ENCODE measurements around the gene RGL2. TPM values are rescaled to one million over a fixed set of nuclear protein-coding genes. Genes with fewer than 3 reads are reported as not detected.

RGL2 gene
- total and polyA plus RNA-seq, 10 of the 15 experiments (the other 5 are each of a cell fraction or from before 2014, with no cell fraction given) = 0.84 to 21.2 (median 6.8) TPM

DNA sequence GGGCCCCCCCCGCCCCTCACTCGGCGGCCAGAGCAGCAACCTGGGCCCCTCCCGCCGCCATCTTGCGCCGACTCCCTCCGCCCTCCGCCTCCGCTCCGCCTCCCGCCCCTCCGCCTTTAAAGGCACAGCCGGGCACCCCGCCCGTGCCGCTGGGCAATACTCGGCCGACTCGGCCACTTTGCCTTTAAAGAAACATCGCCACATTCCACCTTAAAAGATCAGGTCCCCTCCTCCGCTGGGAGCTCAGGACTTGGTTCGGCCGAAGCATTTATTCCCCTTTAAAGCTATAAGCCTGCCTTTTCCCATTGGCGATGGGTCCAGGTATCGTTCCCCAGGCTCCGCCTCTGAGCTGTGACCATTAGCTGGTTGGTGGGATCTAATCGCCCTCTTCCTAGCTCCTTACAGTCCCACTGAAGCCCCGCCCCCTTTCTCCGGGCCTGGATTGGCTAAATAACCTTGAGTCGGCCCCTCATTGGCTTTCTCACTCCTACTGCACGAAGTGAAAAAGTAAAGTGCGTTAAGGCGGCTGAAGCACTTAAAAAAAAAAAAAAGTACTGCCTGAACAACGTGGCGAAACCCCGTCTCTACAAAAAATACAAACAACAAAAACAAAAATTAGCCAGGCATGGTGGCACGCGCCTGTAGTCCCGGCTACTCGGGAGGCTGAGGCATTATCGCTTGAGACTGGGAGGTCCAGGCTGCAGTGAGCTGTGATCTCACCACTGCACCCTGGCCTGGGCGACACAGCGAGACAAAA, 19.1 kb upstream of the RGL2 start, which contains the start of gene ZBTB22 (continued):
- TF ChIP-seq, protein P1, sequence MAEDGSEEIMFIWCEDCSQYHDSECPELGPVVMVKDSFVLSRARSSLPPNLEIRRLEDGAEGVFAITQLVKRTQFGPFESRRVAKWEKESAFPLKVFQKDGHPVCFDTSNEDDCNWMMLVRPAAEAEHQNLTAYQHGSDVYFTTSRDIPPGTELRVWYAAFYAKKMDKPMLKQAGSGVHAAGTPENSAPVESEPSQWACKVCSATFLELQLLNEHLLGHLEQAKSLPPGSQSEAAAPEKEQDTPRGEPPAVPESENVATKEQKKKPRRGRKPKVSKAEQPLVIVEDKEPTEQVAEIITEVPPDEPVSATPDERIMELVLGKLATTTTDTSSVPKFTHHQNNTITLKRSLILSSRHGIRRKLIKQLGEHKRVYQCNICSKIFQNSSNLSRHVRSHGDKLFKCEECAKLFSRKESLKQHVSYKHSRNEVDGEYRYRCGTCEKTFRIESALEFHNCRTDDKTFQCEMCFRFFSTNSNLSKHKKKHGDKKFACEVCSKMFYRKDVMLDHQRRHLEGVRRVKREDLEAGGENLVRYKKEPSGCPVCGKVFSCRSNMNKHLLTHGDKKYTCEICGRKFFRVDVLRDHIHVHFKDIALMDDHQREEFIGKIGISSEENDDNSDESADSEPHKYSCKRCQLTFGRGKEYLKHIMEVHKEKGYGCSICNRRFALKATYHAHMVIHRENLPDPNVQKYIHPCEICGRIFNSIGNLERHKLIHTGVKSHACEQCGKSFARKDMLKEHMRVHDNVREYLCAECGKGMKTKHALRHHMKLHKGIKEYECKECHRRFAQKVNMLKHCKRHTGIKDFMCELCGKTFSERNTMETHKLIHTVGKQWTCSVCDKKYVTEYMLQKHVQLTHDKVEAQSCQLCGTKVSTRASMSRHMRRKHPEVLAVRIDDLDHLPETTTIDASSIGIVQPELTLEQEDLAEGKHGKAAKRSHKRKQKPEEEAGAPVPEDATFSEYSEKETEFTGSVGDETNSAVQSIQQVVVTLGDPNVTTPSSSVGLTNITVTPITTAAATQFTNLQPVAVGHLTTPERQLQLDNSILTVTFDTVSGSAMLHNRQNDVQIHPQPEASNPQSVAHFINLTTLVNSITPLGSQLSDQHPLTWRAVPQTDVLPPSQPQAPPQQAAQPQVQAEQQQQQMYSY (CRISPR knock-in tag; IDR thresholded peaks at IDR 0.05) = no peak
- peak; percentile 42; the same call in 1 of the 2 replicates for TF ChIP-seq HCFC1 (IDR thresholded peaks at IDR 0.05; ENCODE audit: low read length)
- TF ChIP-seq NBN (IDR thresholded peaks at IDR 0.05) = peak; percentile 57; the same call in 1 of the 2 replicates
- TF ChIP-seq POLR2AphosphoS2 (IDR thresholded peaks at IDR 0.05; ENCODE audit: low read depth, low read length) = peak; percentile 73; the same call in 1 of the 2 replicates
- TF ChIP-seq, protein P2, sequence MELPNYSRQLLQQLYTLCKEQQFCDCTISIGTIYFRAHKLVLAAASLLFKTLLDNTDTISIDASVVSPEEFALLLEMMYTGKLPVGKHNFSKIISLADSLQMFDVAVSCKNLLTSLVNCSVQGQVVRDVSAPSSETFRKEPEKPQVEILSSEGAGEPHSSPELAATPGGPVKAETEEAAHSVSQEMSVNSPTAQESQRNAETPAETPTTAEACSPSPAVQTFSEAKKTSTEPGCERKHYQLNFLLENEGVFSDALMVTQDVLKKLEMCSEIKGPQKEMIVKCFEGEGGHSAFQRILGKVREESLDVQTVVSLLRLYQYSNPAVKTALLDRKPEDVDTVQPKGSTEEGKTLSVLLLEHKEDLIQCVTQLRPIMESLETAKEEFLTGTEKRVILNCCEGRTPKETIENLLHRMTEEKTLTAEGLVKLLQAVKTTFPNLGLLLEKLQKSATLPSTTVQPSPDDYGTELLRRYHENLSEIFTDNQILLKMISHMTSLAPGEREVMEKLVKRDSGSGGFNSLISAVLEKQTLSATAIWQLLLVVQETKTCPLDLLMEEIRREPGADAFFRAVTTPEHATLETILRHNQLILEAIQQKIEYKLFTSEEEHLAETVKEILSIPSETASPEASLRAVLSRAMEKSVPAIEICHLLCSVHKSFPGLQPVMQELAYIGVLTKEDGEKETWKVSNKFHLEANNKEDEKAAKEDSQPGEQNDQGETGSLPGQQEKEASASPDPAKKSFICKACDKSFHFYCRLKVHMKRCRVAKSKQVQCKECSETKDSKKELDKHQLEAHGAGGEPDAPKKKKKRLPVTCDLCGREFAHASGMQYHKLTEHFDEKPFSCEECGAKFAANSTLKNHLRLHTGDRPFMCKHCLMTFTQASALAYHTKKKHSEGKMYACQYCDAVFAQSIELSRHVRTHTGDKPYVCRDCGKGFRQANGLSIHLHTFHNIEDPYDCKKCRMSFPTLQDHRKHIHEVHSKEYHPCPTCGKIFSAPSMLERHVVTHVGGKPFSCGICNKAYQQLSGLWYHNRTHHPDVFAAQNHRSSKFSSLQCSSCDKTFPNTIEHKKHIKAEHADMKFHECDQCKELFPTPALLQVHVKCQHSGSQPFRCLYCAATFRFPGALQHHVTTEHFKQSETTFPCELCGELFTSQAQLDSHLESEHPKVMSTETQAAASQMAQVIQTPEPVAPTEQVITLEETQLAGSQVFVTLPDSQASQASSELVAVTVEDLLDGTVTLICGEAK (IDR thresholded peaks at IDR 0.05; ENCODE audit: borderline replicate concordance) = no peak; the same call in 1 of the 2 replicates
- TF ChIP-seq SRF (IDR thresholded peaks at IDR 0.05; ENCODE audit: low read depth in 2 of 2, low read length in 2 of 2) = no peak
- TF ChIP-seq PML (IDR thresholded peaks at IDR 0.05; ENCODE audit: low read length) = peak; percentile 29; the same call in 1 of the 2 replicates
- peak; percentile 83; the same call in 1 of the 2 replicates for TF ChIP-seq ZNF384 (IDR thresholded peaks at IDR 0.05; ENCODE audit: borderline replicate concordance, low read depth, low read length)
- TF ChIP-seq ZNF207 (IDR thresholded peaks at IDR 0.05; ENCODE audit: borderline replicate concordance) = no peak; the same call in 1 of the 2 replicates
- TF ChIP-seq ESRRA (IDR thresholded peaks at IDR 0.05; ENCODE audit: low read length) = no peak
- TF ChIP-seq STAT3 (IDR thresholded peaks at IDR 0.05; ENCODE audit: low read depth, low read length) = no peak
- TF ChIP-seq SP1 (IDR thresholded peaks at IDR 0.05; ENCODE audit: low read depth, low read length) = peak; percentile 60
- TF ChIP-seq NFYB (IDR thresholded peaks at IDR 0.05; ENCODE audit: insufficient read depth, low read depth, low read length) = peak; percentile 89
- TF ChIP-seq FOS (IDR thresholded peaks at IDR 0.05; ENCODE audit: borderline replicate concordance, extremely low read depth, insufficient read length) = peak; percentile 31
- TF ChIP-seq, protein P3, sequence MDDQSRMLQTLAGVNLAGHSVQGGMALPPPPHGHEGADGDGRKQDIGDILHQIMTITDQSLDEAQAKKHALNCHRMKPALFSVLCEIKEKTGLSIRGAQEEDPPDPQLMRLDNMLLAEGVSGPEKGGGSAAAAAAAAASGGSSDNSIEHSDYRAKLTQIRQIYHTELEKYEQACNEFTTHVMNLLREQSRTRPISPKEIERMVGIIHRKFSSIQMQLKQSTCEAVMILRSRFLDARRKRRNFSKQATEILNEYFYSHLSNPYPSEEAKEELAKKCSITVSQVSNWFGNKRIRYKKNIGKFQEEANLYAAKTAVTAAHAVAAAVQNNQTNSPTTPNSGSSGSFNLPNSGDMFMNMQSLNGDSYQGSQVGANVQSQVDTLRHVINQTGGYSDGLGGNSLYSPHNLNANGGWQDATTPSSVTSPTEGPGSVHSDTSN (IDR thresholded peaks at IDR 0.05; ENCODE audit: insufficient replicate concordance, low read depth, low read length) = no peak
- TF ChIP-seq, protein P4, sequence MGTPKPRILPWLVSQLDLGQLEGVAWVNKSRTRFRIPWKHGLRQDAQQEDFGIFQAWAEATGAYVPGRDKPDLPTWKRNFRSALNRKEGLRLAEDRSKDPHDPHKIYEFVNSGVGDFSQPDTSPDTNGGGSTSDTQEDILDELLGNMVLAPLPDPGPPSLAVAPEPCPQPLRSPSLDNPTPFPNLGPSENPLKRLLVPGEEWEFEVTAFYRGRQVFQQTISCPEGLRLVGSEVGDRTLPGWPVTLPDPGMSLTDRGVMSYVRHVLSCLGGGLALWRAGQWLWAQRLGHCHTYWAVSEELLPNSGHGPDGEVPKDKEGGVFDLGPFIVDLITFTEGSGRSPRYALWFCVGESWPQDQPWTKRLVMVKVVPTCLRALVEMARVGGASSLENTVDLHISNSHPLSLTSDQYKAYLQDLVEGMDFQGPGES (IDR thresholded peaks at IDR 0.05) = peak; percentile 35; the same call in 1 of the 2 replicates
- TF ChIP-seq PAX5 (IDR thresholded peaks at IDR 0.05; ENCODE audit: borderline replicate concordance, low read depth, low read length) = 0 out of 2 replicates have a peak, but pooled peaks have one; percentile 12
